HL-60 (cell line): ENCODE results near the gene ACE.

Source experiments
- DNase-seq, 2 experiments: peaks; one replicate each; pipeline ENCODE4 v3.0.0-alpha.2; 2010 to 2020; ENCODE audit warnings: low read depth in 1 of 2, low spot score in 1 of 2
- H3K27ac ChIP-seq: fragments of 250-450 bp; sonication (Bioruptor Pico); replicated peaks from 2 replicates; pipeline ENCODE4 v1.5.1; 2020; ENCODE audit warnings: mild to moderate bottlenecking, moderate library complexity
- H3K27me3 ChIP-seq: fragments of 250-450 bp; sonication (Bioruptor Pico); 2 replicates; pipeline ENCODE4 v1.5.1; 2021; ENCODE audit warnings: mild to moderate bottlenecking, moderate library complexity; ENCODE audit not compliant: insufficient read depth, poor library complexity, severe bottlenecking
- H3K4me3 ChIP-seq: replicated peaks from 2 replicates; pipeline ENCODE4 v1.5.1; 2011; ENCODE audit warnings: mild to moderate bottlenecking, control low read depth, low read length; ENCODE audit not compliant: insufficient read depth
- GABPA ChIP-seq: IDR thresholded peaks from 2 replicates; pipeline ENCODE4 v1.6.1; 2012; ENCODE audit warnings: low read depth
- POLR2AphosphoS5 ChIP-seq: IDR thresholded peaks from 2 replicates; pipeline ENCODE4 v1.6.1; 2012; ENCODE audit warnings: low read depth
- SPI1 ChIP-seq: IDR thresholded peaks from 2 replicates; pipeline ENCODE4 v1.6.1; 2012; ENCODE audit warnings: low read depth, mild to moderate bottlenecking, borderline replicate concordance
- TF ChIP-seq, protein P1 (sequence below): IDR thresholded peaks from one replicate; pipeline ENCODE4 v1.5.1; 2011; ENCODE audit warnings: low read length, control low read depth, inconsistent platforms; ENCODE audit not compliant: insufficient read depth
- TF ChIP-seq, protein P2 (sequence below): IDR thresholded peaks from 2 replicates; pipeline ENCODE4 v1.6.1; 2012; ENCODE audit warnings: low read depth; ENCODE audit not compliant: insufficient replicate concordance

ACE gene

DNA sequence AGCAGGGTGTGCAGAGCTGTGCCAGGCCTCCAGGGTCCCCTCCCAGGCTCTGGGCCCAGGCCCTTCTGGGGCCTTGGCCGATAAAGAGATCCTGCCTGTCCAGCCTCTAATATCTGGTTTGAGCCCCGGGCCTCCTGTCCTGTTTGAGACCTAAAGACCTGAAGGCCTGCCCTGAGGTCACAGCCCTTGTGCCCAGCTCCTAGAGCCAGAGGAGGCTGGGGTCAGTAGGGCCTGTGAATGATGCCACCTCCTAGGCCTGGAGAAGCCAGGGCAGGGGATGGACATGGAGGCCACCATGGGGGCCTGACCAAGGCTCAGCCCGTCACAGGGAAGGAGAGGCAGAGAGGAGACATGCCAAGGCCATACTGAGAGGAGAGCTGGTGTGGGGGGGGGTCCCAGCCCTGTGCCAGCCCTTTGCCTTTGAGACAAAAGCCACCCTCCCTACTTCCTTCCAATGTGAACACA lies 53.7 kb downstream of the ACE start:
- no peak overlapping the region for H3K4me3 ChIP-seq
- DNase-seq: no peak
- no peak overlapping the region for H3K27ac ChIP-seq
- TF ChIP-seq, protein P1, sequence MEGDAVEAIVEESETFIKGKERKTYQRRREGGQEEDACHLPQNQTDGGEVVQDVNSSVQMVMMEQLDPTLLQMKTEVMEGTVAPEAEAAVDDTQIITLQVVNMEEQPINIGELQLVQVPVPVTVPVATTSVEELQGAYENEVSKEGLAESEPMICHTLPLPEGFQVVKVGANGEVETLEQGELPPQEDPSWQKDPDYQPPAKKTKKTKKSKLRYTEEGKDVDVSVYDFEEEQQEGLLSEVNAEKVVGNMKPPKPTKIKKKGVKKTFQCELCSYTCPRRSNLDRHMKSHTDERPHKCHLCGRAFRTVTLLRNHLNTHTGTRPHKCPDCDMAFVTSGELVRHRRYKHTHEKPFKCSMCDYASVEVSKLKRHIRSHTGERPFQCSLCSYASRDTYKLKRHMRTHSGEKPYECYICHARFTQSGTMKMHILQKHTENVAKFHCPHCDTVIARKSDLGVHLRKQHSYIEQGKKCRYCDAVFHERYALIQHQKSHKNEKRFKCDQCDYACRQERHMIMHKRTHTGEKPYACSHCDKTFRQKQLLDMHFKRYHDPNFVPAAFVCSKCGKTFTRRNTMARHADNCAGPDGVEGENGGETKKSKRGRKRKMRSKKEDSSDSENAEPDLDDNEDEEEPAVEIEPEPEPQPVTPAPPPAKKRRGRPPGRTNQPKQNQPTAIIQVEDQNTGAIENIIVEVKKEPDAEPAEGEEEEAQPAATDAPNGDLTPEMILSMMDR: no peak
- no peak for TF ChIP-seq GABPA
- no peak for TF ChIP-seq SPI1
- no peak for TF ChIP-seq POLR2AphosphoS5
- TF ChIP-seq, protein P2, sequence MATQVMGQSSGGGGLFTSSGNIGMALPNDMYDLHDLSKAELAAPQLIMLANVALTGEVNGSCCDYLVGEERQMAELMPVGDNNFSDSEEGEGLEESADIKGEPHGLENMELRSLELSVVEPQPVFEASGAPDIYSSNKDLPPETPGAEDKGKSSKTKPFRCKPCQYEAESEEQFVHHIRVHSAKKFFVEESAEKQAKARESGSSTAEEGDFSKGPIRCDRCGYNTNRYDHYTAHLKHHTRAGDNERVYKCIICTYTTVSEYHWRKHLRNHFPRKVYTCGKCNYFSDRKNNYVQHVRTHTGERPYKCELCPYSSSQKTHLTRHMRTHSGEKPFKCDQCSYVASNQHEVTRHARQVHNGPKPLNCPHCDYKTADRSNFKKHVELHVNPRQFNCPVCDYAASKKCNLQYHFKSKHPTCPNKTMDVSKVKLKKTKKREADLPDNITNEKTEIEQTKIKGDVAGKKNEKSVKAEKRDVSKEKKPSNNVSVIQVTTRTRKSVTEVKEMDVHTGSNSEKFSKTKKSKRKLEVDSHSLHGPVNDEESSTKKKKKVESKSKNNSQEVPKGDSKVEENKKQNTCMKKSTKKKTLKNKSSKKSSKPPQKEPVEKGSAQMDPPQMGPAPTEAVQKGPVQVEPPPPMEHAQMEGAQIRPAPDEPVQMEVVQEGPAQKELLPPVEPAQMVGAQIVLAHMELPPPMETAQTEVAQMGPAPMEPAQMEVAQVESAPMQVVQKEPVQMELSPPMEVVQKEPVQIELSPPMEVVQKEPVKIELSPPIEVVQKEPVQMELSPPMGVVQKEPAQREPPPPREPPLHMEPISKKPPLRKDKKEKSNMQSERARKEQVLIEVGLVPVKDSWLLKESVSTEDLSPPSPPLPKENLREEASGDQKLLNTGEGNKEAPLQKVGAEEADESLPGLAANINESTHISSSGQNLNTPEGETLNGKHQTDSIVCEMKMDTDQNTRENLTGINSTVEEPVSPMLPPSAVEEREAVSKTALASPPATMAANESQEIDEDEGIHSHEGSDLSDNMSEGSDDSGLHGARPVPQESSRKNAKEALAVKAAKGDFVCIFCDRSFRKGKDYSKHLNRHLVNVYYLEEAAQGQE: no peak
- no peaks in the 10 kb centered on the region for H3K27me3 ChIP-seq

DNA sequence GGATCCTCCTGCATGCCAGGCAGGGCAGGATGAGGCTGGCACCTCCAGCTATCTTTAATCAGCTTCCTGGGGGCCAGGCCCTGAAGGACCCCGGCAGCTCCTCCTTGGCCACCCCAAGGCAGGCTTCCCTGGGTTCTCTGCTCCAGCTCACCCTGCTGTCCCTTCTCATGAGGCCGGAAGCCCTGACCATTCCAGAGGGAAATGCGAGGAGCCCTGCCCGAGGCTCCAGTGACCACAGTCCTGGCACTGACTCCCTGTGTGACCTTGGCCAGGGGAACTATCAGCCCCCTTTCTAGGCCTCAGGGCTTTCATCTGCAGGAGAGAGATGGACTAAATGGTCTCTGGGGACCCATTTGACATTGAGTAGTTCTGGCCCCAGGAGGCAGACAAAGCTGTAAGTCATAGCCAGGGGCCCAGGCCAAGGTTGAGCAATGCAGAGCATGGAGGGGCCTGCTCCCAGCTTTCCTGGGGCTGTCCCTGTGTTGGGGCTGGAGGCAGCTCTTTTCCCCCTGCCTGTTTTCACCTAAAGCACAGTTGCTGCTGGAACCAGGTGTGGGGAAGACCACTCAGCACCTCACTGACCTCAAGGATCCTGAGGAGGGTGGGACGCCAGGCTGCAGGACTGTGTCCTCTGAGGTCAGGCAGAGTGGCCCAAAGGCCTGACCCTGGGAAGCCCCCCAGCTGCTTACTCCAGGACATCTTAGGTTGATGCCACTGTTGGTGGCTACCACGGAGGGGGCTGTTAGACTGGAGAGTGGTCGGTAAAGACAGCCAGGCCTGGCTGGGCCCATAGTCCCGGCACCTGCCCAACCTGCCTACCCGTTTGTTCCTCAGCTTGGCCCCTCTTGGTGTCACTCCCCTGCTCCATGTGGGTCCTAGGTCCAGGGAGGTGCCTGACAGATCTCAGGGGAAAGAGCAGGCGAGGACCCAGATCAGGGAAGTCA lies 54.4 kb downstream of the ACE start:
- H3K4me3 ChIP-seq: no peak overlapping the region
- H3K27ac ChIP-seq: no peak overlapping the region
- no peak for DNase-seq
- TF ChIP-seq, protein P2: no peak
- TF ChIP-seq POLR2AphosphoS5 (no peak), SPI1 (no peak), GABPA (no peak)
- TF ChIP-seq, protein P1: no peak
- H3K27me3 ChIP-seq: peaks cover 3% of the 10 kb centered on the region

DNA sequence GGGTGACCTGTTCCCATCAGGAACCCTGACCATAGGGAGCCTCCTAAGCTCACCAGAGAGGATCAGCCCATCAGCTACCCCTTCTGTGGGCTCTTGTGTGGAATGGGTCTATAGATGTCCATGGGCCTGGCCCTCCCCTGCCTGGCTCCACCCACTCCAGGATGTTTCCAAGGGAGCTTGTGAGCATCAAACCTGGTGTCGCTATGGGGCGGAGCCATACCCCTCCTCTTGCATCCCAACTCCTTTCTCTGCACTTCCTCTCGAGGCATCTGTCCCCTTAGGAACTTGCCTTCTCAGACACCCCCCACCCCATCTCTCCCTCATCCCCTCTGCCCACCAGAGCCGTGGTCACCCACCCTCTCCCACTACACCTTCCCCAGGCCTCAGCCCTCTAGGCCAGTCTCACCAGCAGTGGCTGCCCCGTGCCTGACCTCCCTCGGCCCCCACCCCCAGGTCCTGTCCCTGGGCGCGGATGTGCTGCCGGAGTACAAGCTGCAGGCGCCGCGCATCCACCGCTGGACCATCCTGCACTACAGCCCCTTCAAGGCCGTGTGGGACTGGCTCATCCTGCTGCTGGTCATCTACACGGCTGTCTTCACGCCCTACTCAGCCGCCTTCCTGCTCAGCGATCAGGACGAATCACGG lies 56.7 kb downstream of the ACE start:
- no peak for DNase-seq
- no peak overlapping the region for H3K27ac ChIP-seq
- H3K4me3 ChIP-seq: no peak overlapping the region
- no peak for TF ChIP-seq POLR2AphosphoS5
- TF ChIP-seq, protein P2: no peak
- no peak for TF ChIP-seq GABPA
- TF ChIP-seq, protein P1: no peak
- TF ChIP-seq SPI1: no peak
- H3K27me3 ChIP-seq: peaks cover 17% of the 10 kb centered on the region
